CD4-positive, alpha-beta T cell treated with Interleukin-4 for 1 hour (primary cell): ENCODE measurements around the gene GNG8.

Source experiments
- DNase-seq, 2 donors: peaks; one replicate each; pipeline ENCODE4 v3.0.0-alpha.2; 2020 to 2022

GNG8 gene

DNA sequence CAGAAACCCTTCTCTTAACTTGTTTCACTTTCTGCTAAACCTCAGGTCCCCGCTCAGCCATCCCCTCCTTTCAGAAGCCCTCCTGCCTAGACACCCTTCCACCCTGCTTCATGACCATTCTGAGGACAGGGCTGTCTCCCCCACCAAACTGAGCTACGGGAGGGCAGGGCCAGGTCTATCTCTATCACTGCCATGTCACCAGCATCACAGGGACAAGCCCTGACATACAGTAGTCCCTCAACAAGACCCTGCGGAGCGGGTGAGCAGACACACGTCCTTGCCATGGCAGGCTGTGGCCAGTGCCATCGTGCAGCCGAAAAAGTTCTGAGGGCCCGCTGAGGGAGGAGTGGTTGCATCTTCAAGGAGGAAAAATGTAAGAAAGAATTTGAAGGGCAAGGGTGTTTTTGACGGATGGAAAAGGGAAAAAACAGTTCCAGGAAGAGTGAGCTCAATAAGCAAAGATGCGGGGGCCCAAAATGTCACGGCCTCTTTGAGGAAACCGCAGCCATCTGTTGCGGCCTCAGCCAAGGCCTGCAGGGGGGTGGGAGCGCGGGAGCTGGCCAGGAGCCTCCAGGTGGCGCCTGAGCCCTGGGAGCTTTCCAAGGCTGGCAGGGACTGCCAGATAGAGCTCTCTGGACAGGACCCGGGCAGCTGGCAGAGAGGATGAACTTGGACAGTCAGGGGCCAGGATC, 19.2 kb downstream of the GNG8 start:
- DNase-seq: peak; percentile 36 to 69

DNA sequence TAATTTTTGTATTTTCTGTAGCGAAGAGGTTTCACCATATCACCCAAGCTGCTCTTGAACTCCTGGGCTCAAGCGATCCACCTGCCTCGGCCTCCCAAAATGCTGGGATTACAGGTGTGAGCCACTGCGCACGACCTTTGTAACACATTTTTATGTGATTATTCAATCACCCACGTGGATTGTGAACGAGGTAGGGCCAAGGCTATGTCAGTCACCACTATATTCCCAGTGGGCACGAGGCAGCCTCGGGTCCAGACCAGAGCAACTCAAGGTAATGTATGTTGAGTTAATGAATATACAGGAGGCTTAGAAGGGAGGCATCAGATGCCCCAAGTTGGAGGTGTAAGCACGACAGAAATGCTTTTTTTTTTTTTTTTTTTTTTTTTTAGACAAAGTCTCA, 20.0 kb downstream of the GNG8 start:
- DNase-seq: no peak

DNA sequence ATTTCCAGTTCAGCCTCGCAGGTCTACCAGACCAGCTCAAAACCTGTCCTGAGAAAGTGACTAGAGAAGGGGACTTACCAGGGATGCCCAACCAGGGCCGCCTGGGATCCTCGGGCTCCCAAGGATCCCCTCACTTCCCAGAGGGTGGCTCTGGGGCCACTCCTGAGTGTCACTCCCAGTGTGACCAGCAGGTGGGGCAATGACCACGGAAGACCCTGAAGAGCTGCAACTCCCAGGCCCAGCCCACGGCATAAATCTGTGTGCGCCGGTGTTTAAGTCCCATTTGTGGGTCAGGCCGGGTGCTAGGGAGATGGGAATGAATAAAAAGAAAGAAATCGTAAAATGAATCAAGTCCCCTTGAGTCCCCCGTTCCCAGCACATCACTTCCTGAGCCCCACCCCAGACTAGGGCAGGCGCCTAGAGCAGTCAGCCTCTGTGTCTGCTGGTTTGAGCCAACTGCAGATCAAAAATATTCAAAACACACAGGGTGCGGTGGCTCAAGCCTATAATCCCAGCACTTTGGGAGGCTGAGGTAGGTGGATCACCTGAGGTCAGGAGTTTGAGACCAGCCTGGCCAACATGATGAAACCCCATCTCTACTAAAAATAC, 21.8 kb downstream of the GNG8 start:
- DNase-seq: peak; percentile 81 to 83

DNA sequence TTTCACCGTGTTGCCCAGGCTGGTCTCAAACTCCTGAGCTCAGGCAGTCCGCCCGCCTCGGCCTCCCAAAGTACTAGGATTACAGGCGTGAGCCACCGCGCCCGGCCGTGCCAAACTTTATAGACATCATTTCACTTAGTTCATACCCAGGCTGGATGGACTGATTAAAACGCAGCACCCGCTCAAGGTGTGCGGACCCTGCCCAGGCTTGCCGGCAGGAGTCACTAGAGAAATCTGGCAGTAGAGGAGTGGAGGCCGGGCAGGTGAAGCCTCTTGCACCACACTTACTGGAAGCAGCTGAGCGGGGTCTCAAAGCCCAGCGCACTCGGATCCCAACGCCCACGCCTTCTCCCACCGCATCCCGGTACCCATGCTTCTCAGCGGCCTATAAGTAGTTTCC, 22.5 kb downstream of the GNG8 start:
- no peak for DNase-seq

DNA sequence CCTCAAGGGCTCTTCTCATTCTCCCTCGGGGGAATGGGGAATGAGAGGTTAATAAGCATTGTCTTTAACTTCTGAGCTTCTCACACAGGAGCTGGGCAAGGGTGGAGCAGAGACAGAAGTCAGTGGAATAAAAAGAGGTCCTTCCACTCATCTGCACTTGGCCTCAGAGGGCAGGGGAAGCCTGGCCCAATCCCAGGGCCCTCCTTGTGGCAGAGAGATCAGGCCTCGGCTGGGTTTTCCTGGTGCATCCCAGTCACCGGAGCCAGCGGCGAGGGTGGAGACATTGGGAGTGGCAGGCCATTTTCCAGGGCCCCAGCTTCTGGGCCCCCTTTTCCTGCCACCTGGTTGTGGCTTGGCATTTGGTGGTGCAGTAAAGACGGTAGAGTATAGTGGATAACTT, 24.2 kb downstream of the GNG8 start:
- DNase-seq: no peak

DNA sequence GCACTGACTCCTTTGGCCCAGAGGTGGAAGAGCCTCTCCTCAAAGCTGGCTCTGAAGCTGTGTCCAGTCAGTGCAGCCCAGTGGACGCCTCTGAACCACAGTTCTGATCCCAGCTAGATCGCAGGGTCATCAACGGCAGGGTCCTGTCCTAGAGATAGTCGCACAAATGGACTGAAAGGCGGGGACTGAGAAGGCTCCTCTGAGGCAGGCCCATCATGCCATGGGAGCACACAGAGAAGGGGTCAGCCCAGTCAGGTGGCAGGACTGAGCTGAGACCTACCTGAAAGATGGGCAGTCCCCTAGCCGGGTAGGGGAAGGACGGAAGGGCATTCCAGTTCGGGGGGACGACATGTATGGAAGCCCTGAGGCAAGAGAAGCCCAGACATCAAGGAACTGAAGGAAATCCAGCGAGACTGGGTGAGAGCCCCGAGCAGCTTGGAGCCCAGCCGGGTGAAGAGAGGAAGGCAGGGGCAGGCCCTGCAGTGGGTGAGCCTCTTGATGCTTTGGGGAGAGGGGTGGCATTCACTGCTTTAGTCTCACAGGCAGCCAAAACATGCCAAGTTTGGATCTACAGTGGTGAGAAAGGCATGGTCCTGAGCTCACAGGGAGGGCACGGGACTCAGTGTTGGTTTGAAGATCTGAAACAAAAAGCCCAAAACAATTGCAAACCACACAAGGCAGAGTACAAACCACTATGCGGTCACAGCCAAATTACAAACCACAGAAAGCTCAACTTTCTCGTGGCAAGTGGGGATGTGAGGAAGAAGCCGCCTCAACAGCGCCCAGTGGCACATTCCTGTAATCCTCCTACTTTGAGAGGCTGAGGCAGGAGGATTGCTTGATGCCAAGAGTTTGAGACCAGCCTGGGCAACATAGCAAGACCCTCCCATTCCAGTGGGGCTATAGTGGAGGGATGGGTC, 24.9 kb downstream of the GNG8 start:
- peak; percentile 36 to 63 for DNase-seq

DNA sequence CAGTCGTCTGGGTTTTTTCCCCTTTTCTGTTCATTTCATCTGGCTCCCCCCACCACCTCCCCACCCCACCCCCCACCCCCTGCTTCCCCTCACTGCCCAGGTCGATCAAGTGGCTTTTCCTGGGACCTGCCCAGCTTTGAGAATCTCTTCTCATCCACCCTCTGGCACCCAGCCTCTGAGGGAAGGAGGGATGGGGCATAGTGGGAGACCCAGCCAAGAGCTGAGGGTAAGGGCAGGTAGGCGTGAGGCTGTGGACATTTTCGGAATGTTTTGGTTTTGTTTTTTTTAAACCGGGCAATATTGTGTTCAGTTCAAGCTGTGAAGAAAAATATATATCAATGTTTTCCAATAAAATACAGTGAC, 25.6 kb downstream of the GNG8 start:
- DNase-seq: no peak

DNA sequence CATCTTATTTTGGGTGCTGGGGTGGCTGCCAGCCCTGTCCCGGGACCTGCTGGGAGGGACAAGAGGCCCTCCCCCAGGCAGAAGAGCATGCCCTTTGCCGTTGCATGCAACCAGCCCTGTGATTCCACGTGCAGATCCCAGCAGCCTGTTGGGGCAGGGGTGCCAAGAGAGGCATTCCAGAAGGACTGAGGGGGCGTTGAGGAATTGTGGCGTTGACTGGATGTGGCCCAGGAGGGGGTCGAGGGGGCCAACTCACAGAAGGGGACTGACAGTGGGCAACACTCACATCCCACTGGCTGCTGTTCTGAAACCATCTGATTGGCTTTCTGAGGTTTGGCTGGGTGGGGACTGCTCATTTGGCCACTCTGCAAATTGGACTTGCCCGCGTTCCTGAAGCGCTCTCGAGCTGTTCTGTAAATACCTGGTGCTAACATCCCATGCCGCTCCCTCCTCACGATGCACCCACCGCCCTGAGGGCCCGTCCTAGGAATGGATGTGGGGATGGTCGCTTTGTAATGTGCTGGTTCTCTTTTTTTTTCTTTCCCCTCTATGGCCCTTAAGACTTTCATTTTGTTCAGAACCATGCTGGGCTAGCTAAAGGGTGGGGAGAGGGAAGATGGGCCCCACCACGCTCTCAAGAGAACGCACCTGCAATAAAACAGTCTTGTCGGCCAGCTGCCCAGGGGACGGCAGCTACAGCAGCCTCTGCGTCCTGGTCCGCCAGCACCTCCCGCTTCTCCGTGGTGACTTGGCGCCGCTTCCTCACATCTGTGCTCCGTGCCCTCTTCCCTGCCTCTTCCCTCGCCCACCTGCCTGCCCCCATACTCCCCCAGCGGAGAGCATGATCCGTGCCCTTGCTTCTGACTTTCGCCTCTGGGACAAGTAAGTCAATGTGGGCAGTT, 26.2 kb downstream of the GNG8 start:
- DNase-seq: no peak

DNA sequence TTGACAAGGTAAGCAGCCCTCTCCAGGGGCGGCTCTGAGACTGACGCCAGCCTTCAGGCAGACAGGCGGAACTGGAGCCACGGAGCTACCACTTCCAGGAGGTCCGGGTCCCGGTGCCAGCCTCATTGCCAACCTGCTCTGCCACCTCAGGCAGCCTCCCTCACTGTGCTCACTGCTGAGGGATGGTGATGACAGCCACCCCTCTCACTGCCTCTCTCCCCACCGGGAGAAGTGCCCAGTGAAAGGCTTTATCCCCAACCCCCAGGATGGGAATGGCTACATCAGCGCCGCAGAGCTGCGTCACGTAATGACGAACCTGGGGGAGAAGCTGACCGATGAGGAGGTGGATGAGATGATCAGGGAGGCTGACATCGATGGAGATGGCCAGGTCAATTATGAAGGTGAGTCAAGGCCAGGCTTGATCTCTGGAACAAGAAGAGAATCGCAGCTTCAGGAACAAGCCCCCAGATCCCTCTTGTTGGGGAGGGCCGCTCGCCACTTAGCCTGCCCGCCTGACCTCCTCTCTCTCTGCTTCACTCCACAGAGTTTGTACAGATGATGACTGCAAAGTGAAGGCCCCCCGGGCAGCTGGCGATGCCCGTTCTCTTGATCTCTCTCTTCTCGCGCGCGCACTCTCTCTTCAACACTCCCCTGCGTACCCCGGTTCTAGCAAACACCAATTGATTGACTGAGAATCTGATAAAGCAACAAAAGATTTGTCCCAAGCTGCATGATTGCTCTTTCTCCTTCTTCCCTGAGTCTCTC, 27.2 kb downstream of the GNG8 start:
- no peak for DNase-seq

DNA sequence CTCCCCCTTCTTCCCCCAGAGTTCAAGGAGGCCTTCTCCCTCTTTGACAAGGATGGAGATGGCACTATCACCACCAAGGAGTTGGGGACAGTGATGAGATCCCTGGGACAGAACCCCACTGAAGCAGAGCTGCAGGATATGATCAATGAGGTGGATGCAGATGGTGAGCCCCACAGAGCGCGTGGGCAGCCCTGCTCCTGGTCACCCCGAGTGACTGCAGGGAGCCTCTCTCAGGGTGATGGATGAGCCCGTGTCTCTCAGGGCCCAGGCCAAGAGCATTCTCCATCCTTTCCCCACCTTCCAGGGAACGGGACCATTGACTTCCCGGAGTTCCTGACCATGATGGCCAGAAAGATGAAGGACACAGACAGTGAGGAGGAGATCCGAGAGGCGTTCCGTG, 27.8 kb downstream of the GNG8 start:
- no peak for DNase-seq

DNA sequence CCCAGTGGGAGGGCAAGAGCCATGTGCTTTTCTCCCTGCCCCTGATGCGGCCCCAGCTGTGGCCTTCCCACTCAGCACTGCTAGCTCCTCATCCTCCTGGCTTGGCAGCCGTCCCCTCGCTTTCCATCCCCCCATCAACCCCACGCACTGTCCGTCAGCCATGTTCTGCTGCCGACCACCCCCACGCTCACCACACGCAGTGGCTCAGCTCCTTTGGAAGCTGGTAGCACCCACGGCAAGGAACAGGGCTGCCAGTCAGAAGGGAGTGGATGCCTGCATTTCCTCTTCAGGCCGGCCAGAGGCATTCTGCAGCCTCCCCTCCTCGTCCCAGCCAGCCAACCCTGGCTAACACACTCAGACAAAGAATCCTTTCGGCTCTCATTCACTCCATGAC, 28.6 kb downstream of the GNG8 start:
- no peak for DNase-seq

DNA sequence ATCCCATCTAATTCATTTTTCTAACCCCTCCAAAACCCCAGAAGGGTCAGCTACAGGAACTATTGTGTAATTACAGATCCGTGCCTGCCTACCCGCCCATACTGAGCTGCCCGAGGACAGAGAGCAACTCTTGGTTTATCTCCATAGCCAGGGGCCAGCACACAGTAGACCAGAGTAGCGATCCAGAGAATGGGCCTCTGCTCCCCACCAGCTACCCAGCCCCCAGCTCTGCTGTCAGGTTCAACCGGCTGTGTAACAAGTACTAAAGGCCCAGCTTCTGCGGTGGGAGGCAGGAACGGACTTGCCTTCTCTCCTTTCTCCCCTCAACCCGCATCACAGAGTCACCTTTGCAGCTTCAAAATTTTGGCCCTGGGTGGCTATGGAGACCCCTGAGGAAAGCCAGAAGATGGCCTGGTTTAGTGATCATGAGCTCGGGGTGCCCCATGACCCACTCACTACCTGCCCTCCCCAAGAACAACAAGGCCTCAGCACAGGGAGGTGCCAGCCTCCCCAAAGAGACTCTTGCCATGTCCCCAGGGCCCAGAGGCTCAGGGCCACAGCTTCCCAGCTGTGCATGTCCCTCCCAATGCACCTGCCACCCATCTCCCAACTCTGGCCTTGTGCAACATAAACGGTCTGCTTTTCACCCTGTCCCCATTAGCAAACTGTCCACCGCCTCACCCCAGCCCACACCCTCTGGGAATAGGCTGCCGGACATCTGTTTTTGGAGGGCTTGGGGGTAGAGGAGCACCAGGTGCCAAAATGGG, 29.1 kb downstream of the GNG8 start:
- no peak for DNase-seq

DNA sequence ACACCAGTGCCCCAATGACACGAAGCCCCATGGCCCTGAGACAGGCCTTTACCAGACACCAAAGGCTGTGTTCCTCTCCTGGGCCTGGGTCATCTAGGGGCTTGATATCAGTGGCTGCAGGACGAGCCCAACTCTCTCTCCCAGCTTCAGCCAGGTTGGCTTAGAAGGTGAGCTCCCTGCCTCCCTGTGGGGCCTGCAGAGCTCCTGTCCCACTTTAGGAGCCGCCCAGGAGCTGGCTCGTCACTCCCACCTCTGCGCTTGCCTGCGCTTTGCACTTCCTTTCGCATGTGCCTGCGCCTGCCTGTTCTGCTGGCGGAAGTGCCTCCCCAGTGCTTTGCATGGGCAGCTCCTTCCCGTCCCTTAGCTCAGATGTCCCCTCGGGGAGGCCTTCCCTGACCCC, 30.0 kb downstream of the GNG8 start:
- DNase-seq: no peak

DNA sequence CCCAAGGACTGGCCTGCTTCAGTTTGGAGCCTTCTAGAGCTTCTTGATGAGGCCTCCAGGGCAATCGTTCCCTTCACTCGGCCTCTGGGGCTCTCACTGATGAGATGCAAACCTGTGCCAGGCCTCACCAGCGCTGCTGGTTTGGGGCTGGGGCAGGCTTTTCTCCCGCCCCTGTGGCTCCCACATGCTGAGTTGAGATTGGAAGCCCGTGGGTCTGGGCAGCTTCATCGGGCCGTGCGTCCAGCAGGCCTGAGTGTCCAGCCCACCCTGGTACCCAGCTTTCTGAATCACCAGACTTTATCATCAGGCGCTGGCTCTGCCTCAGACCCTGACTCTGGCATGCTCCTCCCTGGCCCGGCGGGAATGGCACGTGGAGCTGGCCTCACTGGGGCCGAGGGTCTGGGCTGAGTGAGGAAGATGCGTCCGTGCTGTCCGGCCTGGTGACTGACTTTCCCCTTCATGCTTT, 30.6 kb downstream of the GNG8 start:
- DNase-seq: no peak

DNA sequence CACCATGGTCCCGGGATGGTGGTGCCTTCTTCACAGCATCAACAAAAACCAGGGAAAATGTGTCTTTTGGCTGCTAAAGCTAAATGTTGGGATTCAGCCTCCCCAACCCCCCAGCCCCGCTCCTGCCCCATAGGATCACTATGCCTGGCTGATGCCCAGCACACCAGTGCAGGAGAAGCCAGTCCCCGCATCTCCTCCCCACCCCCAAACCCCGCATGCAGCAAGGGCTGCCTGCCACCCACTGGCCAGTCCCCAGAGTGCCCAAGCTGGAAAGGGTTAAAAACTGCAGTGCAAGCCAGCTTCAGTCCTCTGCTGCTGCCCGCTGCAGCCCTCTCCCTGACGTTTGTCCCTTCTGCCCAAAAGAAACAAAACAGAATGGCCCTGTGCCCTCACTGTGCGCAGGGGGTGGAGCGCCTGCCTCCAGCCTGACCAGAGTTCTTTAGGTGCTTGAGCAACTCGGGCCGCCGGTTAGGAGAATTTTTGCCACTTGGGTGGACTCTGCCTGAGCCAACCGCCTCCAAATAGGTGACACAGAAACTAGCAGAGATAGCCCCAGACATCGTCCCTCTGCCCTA, 31.1 kb downstream of the GNG8 start:
- no peak for DNase-seq

DNA sequence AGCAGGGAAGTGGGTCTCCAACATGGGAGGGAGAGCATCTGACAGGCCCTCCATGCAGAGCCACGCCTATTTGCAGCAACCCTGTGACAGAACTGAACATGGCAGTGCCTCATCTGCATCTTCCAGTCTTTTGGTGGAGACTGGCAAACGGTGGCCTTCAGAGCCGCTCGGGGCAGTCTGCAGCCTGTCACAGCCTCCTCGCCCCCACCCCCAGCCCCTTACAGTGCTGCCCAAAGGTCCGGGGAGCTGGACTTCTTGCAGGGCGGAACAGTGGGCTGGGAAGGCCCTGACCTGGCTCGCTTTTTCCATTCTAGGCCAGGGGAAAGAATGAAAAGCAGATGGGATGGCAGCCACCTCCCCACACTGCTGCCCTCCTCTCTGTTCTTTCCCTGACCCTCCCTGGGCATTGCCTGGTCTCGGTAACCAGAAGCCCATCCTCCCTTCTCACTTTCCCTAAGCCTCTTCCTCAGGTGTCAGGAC, 32.2 kb downstream of the GNG8 start:
- no peak for DNase-seq

DNA sequence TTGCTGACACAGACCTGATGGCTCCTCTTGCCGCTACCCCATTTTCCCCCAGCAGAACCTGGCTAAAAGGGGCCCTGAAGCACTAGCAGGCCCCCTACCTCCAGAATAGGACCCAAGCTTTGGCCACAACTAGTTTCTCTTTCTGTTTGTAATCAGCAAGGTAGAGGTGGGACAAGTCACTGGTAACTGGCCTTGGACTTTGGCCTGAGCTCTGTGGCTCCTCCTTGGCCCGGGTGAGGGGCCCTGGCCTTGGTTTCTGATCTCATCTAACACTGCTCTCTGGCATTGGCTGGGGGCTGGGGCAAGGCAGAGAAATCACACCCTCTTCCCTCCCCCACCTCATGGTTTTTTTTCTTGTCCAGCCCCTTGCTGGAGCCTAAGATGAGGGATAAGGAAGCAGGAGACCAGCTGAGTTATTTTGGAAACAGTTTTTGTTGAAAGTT, 32.8 kb downstream of the GNG8 start:
- no peak for DNase-seq

DNA sequence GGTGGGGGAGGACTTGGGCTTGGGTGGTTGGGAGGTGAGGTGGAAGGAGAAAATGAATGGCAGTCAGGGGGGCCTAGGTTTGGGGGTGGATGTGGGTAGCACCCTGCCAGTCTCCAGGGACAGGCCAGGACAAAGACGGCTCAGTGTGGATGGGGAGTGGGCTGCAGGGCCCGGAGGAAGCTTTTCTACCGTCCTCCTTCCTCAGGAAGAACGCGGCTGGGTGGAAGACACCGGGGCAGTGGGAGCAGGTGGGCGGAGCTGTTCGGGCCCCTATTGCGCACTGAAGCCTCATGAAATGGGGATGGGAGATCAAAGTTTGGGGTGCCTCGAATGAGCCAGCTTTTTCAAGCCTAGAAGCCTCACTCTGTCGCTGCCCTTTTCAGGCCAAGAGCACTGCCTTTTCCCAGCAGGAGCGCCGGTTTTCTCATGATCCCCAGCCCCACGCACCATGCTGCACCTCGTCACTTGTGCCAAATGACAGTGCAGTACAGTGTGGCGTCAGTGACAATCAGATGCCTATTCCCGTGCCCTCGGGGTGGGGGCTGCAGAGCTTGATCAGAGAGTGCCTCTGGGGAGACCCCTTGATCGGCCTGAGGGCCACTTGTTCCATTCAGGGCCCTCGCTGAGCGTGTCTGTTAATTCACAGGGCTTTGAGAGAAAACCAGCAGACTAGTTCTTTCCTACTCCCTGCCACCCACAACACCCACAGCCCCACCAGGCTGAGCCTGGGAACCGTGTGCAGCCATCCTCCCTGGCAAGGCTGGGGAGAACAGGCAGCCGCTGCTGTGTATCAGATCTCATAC, 33.4 kb downstream of the GNG8 start:
- peak in 1 of 2 donors; percentile 27 for DNase-seq

DNA sequence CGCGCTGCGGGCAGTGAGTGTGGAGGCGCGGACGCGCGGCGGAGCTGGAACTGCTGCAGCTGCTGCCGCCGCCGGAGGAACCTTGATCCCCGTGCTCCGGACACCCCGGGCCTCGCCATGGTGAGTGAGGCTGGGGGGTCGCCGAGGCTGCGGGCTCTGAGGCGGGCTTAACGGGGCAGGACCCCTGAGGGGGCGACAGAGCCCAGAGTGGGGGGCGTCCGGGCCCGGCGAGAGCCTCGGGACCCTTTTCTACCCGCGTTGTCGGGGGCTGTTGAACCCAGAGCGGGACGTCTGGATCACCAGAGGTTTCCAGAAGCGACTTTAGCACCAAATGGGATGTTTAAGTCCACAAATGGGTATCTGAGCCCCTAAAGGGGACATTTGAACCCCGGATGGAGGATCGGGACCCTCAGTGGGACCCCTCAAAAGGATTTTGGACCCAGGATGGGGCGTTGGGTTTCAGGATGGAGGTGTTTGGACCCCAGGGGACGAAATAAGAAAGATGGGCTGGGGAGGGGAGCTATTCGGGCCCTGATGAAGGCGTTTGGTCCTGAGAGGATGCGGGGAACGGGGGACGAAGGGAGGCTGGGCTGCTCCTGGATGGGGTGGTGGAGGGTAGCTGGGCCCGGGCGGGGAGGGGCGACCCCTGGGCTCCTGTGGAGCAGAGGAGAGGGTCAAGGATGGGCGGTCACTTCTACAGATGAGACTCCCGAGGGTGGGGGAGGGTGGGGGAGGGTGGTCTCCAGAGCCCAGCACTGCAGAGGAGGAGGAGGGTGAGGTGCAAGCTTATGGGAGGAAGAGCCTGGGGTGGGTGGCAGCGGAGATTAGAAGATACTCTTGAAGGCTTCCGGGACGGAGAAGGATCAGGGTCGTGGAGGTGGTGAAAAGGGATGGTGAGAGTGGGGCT, 34.4 kb downstream of the GNG8 start, which contains the start of gene CALM3:
TSS of gene CALM3 (plus strand) at position 13 of the 907 bp plus-strand sequence. CDS start at position 118, 105 bp downstream.
- no peak for DNase-seq
